Right lobe of liver (tissue), 6 donors: ENCODE data around the gene CRNN. TPM values are rescaled to one million over a fixed set of nuclear protein-coding genes. Genes with fewer than 3 reads are reported as not detected.

Experiments used
- ATAC-seq, 4 donors: fragments of 200-7000 bp; cut with Tn5 transposase; one replicate each; pipeline ENCODE4 v1.9.1; 2020; ENCODE audit warnings: mild to moderate bottlenecking in 4 of 4, moderate library complexity in 4 of 4
- DNase-seq, 3 donors: peaks; one replicate each; pipeline ENCODE4 v3.0.0-alpha.2; 2020
- H3K27ac ChIP-seq, 3 donors: fragments of 200-600 bp; one replicate each; pipeline ENCODE4 v1.8.0; 2022
- H3K27me3 ChIP-seq, 2 donors: fragments of 200-600 bp; one replicate each; pipeline ENCODE4 v1.8.0; 2022
- H3K36me3 ChIP-seq, 4 donors: fragments of 200-600 bp; sonication (generic) in 1 of 4; one replicate each; pipeline versions ENCODE4 v1.5.1 to v1.8.0; 2017 to 2022; ENCODE audit warnings: control low read depth in 1 of 4
- H3K4me1 ChIP-seq, 4 donors: fragments of 200-600 bp; sonication (generic) in 1 of 4; one replicate each; pipeline versions ENCODE4 v1.5.1 to v1.8.0; 2017 to 2022; ENCODE audit warnings: control low read depth in 1 of 4
- H3K4me3 ChIP-seq, 3 donors: fragments of 200-600 bp; one replicate each; pipeline ENCODE4 v1.8.0; 2022
- H3K9me3 ChIP-seq, 4 donors: fragments of 200-600 bp; sonication (generic) in 1 of 4; one replicate each; pipeline versions ENCODE4 v1.5.1 to v1.8.0; 2017 to 2022; ENCODE audit warnings: control low read depth in 1 of 4
- CTCF ChIP-seq, 4 donors: fragments of 200-600 bp in 3 of 4; fragments of 450-650 bp in 1 of 4; IDR thresholded peaks; one replicate each; pipeline versions ENCODE4 v1.5.1 to v1.8.0; 2016 to 2022; ENCODE audit warnings: antibody characterized with exemption in 4 of 4, mild to moderate bottlenecking in 2 of 4
- POLR2A ChIP-seq: fragments of 450-650 bp; IDR thresholded peaks from one replicate; pipeline ENCODE4 v1.6.1; 2017; ENCODE audit warnings: antibody characterized with exemption, mild to moderate bottlenecking
- WGBS: methylation state at CpG from one replicate; pipeline ENCODE4 v1.1.6; 2018; ENCODE audit warnings: low coverage, low lambda C conversion rate; ENCODE audit not compliant: insufficient coverage; ENCODE audit errors: missing lambda C conversion rate; 5-methylcytosine and 5-hydroxymethylcytosine counted together
- intact Hi-C, 2 donors: fragments of 100-400 bp; cut with DNase I; formaldehyde crosslinking; loops; one replicate each; pipeline versions ENCODE4 v1.11.2 to v1.14.1; 2022
- total RNA-seq, 6 experiments: library from RNA; depleted of rRNA in 2 of 6; stranded (reverse); fragments of >200 nt in 2 of 6; fragmentation: NEBNext Ultra II Directional in 3 of 6; extraction: Animal tissue kit (Norgen Biotek cat#: 25700) in 3 of 6; gene quantifications; one replicate each; pipeline versions ENCODE4 v1.1.0 to v1.2.4, GENCODE V29; 2016 to 2023
- donor health status: DM: no; HTN: yes; CAD: no.
- donor health status: DM: no; HTN: no; CAD: no.
- donor health status: DM: no; HTN: no; CAD: no.
- donor health status: DM: no; HTN: yes; CAD: no.
- donor health status: DM: no; HTN: yes; CAD: no.

Gene CRNN
- total RNA-seq, 6 experiments from 2014 or later = not detected

GRCh38 chr1:152394151-152394550 lies 19.9 kb downstream of the CRNN start:
- no peak for ATAC-seq
- 8% methylated on average over 1 of the region's 1 CpG for WGBS

GRCh38 chr1:152392909-152393308 lies 21.2 kb downstream of the CRNN start:
- Histone ChIP-seq H3K4me1 (no peaks in the 10 kb centered on the region), H3K9me3 (no peaks in the 10 kb centered on the region), H3K4me3 (no peak overlapping the region), H3K36me3 (no peaks in the 10 kb centered on the region), H3K27me3 (peaks cover 0 to 5% of the 10 kb centered on the region in 2 donors), H3K27ac (no peak overlapping the region)
- no peak for TF ChIP-seq POLR2A
- no peak for TF ChIP-seq CTCF (IDR thresholded peaks at IDR 0.05)
- DNase-seq = no peak
- WGBS = 20% methylated on average over 2 of the region's 2 CpGs
- intact Hi-C loops = no loop called here
- no peak for ATAC-seq

More at GRCh38 chr1:152394151-152394550, 19.9 kb downstream of the CRNN start:
- DNase-seq = no peak
- Histone ChIP-seq H3K4me1 (no peaks in the 10 kb centered on the region), H3K9me3 (no peaks in the 10 kb centered on the region), H3K27me3 (peaks cover 0 to 5% of the 10 kb centered on the region in 2 donors), H3K36me3 (no peaks in the 10 kb centered on the region), H3K27ac (no peak overlapping the region), H3K4me3 (no peak overlapping the region)
- TF ChIP-seq CTCF (IDR thresholded peaks at IDR 0.05) = no peak
- intact Hi-C loops = no loop called here

- Histone ChIP-seq H3K9me3 (no peaks in the 10 kb centered on the region), H3K4me1 (no peaks in the 10 kb centered on the region), H3K27me3 (no peaks in the 10 kb centered on the region), H3K4me3 (no peak overlapping the region), H3K27ac (no peak overlapping the region), H3K36me3 (no peaks in the 10 kb centered on the region)
- no peak for ATAC-seq
- 49% methylated on average over 4 of the region's 4 CpGs for WGBS
- DNase-seq = no peak
- no peak for TF ChIP-seq CTCF (IDR thresholded peaks at IDR 0.05)
- no peak for TF ChIP-seq POLR2A
- intact Hi-C loops = no loop called here
These were observed 25.2 kb downstream of the CRNN start for GRCh38 chr1:152388889-152389288.

GRCh38 chr1:152386940-152387339 lies 27.1 kb downstream of the CRNN start:
- DNase-seq (no peak), ATAC-seq (no peak)
- Histone ChIP-seq H3K27me3 (no peaks in the 10 kb centered on the region), H3K9me3 (no peaks in the 10 kb centered on the region), H3K27ac (no peak overlapping the region), H3K36me3 (no peaks in the 10 kb centered on the region), H3K4me3 (no peak overlapping the region), H3K4me1 (no peaks in the 10 kb centered on the region)
- intact Hi-C loops = no loop called here
- 66% methylated on average over 2 of the region's 2 CpGs for WGBS
- no peak for TF ChIP-seq POLR2A
- TF ChIP-seq CTCF (IDR thresholded peaks at IDR 0.05) = no peak

- no peak overlapping the region for H3K27ac ChIP-seq
- H3K9me3 ChIP-seq = no peaks in the 10 kb centered on the region
- 70% methylated on average over 3 of the region's 16 CpGs for WGBS
- H3K36me3 ChIP-seq = no peaks in the 10 kb centered on the region
- TF ChIP-seq CTCF (IDR thresholded peaks at IDR 0.05) (no peak), POLR2A (no peak)
- H3K27me3 ChIP-seq = no peaks in the 10 kb centered on the region
- no peak for DNase-seq
- no peaks in the 10 kb centered on the region for H3K4me1 ChIP-seq
- ATAC-seq = no peak
- H3K4me3 ChIP-seq = no peak overlapping the region
- intact Hi-C loops = no loop called here
These were observed 33.1 kb downstream of the CRNN start for GRCh38 chr1:152380932-152381331.
